CD4-positive, alpha-beta T cell treated with Interleukin-6 for 4 hours (primary cell): ENCODE measurements around the gene FAM171A2.

Experiments
- DNase-seq: peaks from one replicate; pipeline ENCODE4 v3.0.0-alpha.2; 2020; ENCODE audit warnings: mixed read lengths

Gene FAM171A2

DNA sequence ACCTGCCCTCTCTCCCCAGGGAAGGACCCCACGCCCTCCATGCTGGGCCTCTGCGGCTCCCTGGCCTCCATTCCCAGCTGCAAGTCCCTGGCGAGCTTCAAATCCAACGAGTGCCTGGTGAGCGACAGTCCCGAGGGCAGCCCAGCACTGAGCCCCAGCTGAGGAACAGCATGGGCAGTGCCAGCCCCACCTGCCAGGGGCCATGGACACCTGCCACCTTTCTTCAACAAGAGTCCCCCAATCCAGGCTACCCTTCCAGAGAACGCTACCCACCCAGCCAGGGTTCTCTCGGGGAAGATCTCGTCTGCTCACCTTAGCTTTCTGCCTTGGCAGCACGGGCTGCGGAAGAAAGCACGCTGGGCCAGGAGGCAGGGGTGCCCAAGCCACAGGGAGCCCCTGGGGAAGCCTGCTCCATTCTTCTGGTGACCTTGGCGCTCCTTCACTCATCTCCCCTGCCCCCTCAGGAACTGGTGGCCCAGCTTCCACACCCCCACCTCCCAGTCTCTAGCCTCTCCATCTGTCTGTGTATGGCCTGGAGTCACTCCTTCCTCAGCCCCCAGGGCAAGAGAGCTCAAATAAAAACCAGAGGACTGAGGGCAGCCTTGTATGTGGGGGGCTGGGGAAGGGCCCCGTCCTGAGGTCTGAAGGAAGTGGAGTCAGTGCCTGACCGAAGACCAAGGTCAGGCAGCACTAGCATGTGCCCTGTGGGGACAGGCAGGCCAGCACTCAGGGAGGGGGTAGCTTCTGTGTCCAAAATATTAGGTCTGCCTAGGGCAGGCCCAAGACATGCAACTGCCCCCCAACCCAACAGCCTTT lies 45.4 kb downstream of the FAM171A2 start:
- no peak for DNase-seq

DNA sequence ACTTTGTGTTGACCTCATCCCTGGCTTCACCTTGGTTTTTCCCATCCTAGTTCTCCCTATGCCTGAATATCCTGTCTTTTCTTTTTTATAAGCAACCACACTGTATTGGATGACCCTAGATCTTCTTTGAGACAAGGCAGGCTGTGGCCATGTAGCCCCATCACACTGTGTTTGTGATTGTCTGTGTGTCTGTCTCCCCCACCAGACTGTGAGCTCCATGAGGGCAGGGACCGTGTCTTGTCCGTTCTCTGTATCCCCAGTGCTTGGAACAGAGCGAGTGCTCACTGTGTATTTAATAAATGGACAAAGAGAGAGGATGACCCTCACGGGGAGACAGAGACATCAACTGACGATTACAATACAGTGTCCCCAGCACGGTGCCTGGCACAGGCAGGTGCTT lies 46.1 kb downstream of the FAM171A2 start:
- DNase-seq: no peak

- DNase-seq: no peak
Observed at GRCh38 chr17:44315760-44316731, 47.6 kb downstream of the FAM171A2 start.

DNA sequence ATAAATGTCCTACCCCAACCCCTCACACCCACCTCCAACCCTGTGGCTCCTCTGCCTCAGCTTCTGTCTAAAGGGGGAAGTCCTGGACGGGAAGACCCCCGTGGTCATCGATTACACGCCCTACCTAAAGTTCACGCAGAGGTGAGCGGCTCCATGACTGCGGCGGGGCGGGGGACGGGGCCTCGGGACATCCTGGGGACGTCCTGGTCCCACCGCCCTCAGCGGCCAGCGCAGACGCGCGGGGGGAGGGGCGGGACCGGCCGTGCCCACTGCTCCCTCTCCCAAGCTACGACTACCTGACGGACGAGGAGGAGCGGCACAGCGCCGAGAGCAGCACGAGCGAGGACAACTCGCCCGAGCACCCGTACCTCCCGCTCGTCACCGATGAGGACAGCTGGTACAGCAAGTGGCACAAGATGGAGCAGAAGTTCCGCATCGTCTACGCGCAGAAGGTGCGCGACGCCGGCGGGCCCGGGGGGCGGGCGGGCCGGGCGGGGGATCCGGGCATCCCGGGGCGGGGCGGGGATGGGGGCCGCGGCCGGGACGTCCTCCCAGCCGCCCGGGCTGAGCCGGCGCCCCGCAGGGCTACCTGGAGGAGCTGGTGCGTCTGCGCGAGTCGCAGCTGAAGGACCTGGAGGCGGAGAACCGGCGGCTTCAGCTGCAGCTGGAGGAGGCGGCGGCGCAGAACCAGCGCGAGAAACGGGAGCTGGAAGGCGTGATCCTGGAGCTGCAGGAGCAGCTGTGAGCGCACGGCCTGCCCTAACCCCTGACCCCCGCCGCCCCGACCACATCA lies 48.6 kb downstream of the FAM171A2 start:
- peak; percentile 41 for DNase-seq

DNA sequence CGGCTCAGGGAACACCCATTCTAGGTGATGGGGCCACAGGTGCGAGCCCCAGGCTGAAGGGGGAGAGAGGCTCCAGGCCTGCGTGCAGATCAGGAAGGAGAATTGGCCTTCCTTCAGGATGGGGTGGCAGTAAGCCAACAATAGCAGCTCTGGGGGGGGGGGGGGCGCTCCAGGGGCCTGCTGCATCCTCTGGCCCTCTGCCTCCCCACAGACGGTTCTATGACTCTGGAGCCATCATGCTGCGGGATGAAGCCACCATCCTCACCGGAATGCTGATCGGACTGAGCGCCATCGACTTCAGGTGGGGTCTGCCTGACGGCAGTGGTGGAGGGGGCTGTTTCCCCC lies 49.2 kb downstream of the FAM171A2 start:
- DNase-seq: no peak

DNA sequence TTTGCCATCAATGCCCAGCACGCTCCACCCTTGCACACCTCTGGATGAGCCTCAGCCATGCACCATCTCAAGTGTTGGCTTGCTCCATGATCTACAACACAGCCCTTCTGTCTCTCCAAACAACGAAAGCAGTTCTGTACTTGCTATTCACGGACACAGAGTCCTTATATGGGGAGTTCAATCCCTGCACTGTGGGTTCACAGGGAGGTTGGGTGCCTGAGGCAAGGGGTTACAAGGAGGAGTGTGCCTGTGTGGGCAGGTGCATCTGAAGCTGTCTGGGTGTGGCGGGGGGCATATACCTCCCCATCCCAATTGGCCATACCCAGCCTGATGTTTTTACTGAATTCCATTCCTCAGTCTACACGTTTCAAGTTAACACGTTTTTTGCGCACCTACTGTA lies 49.6 kb downstream of the FAM171A2 start:
- DNase-seq: no peak

DNA sequence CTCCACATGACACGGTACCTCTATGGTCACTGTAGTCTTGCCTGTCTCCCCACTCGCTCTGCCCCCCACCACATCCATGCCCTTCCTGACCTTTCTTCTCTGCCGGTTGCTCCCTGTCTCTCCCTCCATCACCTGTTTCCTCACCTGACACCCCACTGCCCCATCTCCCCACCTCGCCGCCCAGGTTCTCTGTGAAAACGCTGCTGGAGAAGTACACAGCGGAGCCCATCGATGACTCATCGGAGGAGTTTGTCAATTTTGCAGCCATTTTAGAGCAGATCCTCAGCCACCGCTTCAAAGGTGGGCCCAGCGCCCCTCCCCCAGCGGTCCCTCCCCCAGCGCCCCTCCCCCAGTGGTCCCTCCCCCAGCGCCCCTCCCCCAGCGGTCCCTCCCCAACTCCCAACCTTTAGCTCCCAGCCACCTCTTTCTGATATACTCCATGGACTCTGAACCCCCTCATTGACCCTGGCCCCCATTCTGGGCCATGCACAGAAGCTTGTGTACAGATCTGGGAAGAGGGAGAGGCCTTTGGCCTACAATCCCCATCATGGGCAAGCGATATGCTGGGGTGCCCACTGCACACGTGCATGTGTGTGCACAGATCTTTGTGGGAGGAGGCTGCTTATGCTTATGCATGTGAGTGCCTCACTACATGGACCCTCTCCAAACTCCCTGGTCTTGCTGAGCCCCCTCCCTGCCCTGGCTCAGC lies 51.1 kb downstream of the FAM171A2 start:
- no peak for DNase-seq

GRCh38 chr17:44311562-44312181 lies 52.0 kb downstream of the FAM171A2 start:
- DNase-seq: no peak

DNA sequence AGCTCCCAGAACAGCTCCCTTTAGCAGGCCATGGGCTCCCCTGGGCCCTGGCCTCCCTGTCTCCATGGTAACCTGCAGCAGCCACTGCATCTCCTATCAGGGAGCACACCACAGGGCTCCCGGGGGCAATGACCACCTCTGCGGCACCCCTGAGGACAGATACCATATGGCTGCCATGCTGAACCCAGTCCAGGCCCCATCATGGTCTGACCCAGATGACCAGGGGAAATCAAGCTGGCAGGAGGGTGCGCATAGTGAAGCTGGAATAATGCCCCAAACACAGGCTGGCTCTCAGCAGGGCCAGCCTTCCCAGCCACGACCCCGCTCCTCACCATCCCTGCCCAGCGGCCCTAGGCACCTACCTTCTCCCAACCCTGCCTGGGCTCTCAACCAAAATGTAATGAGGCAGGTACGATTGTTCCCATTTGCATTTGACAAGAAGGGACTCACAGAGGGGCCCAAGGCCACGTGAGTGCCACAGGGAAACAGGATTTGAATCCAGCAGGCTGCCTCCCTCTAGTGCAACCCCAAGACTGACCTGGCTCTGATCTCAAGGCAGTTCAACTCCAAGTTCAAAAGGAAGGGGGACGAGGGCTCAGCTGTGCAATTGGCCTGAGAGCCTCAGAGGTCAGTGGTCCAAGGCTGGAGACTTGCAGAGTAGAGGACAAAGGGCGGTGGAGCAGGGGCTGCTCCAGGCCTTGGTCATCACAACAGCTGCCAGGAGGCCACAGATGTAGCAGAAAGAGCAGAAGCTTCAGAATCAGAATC lies 52.9 kb downstream of the FAM171A2 start:
- DNase-seq: no peak

- no peak for DNase-seq
Observed at GRCh38 chr17:44310188-44310587, 53.5 kb downstream of the FAM171A2 start.

- DNase-seq: no peak
Observed at GRCh38 chr17:44309472-44309871, 54.2 kb downstream of the FAM171A2 start.

DNA sequence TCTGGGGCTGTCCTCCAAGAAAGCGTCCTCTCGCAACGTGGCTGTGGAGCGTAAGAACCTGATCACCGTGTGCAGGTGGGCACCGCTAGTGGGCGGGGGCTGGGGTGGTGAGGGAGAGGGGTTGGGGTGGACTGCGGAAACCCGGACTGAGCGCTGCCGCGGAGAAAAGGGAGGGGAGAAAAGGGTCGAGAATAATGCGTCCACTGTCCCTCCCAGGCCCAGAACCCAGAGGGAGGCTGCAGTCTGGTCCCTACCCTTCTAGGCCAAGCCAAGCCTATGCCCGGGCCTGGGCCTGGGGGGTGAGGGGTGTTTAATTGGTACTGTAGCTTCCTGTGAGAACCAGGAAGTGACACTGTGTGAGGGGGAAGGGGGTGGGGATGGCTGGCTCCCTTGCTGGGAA lies 54.8 kb downstream of the FAM171A2 start:
- DNase-seq: no peak

DNA sequence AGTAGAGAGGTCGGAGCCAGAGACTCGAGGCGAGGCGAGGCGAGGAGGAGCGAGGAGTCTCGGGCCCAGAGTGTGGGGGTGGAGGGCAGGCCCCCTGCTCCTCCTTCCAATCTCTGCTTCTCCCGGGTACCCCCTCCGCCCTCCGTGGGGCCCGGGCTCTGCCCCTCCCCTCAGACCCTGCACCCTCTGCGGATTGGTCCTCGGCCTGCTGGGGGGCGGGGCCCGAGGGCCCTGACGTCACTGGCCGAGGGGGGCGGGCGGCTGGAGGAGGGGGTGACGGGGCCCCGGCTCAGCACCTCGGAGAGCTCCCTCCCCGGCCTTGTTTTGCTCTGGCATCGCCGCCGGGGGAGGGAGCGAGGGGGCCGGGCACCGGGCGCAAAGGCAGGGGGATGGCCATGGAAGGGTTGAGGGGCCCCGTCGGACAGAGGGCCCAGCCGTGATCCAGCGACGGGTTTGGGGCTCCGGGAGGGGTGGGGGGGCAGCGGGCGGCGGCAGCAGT lies 55.3 kb downstream of the FAM171A2 start, which contains the start of gene RUNDC3A:
Gene RUNDC3A (plus strand): TSS at position 282 of the 499 bp plus-strand sequence. CDS start 232 bp downstream, outside the sequence.
- DNase-seq: peak; percentile 87

GRCh38 chr17:44307387-44308186 lies 56.1 kb downstream of the FAM171A2 start:
- DNase-seq: no peak

GRCh38 chr17:44304651-44305050 lies 59.0 kb downstream of the FAM171A2 start:
- DNase-seq: no peak
